Type B pancreatic cell (in vitro differentiated cells): ENCODE measurements around the gene CBY3. TPM values are rescaled to one million over a fixed set of nuclear protein-coding genes. Genes with fewer than 3 reads are reported as not detected.

Source experiments
- DNase-seq: peaks from one replicate; pipeline ENCODE4 v3.0.0; 2021; ENCODE audit warnings: mixed read lengths; ENCODE audit not compliant: unreplicated experiment; ENCODE audit errors: extremely low spot score
- H3K27ac Mint-ChIP-seq: 2 replicates; pipeline ENCODE4 v1.8.0; 2021; ENCODE audit warnings: mild to moderate bottlenecking, mixed read lengths
- H3K27me3 Mint-ChIP-seq: 2 replicates; pipeline ENCODE4 v1.8.0; 2021; ENCODE audit warnings: mixed read lengths
- H3K36me3 Mint-ChIP-seq: 2 replicates; pipeline ENCODE4 v1.8.0; 2021; ENCODE audit warnings: mixed read lengths
- H3K4me1 Mint-ChIP-seq: one replicate; pipeline ENCODE4 v1.8.0; 2021; ENCODE audit warnings: mixed read lengths; ENCODE audit not compliant: unreplicated experiment
- H3K4me3 Mint-ChIP-seq: 2 replicates; pipeline ENCODE4 v1.8.0; 2021; ENCODE audit warnings: mild to moderate bottlenecking, mixed read lengths
- H3K9me3 Mint-ChIP-seq: 2 replicates; pipeline ENCODE4 v1.8.0; 2021; ENCODE audit warnings: mixed read lengths
- total RNA-seq: library from RNA; stranded (reverse); gene quantifications from 2 replicates; pipeline ENCODE4 v1.2.1, GENCODE V29; 2021; ENCODE audit warnings: low replicate concordance
- TF ChIP-seq, protein P1 (sequence below): fragments of 200-600 bp; sonication (generic); conservative IDR thresholded peaks from 2 replicates; pipeline ENCODE4 v1.5.0; 2021; ENCODE audit warnings: antibody characterized with exemption, mild to moderate bottlenecking

Gene CBY3
- total RNA-seq, 1 donor from 2014 or later = not detected

DNA sequence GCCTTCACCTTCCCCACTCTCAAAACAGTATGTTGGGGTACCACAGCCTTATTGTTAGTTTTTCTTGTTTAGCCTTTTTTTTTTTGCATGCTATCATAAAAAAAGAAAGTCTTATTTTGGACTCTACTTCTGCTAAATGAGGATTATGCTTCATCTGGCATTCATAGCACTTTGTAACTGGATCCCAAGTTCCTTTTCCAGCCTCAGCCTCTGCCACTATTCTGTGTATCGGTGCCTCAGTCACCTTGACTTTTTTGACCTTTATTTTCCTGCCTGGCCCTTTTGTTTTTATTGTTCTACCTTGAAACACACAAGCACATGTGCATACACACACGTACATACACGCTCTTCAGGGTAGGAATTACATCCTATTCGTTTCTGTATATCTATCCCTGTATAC is 43.3 kb upstream of the CBY3 start:
- DNase-seq = no peak
- H3K27me3 Mint-ChIP-seq = no peaks in the 10 kb centered on the region
- no peaks in the 10 kb centered on the region for H3K4me1 Mint-ChIP-seq
- TF ChIP-seq, protein P1, sequence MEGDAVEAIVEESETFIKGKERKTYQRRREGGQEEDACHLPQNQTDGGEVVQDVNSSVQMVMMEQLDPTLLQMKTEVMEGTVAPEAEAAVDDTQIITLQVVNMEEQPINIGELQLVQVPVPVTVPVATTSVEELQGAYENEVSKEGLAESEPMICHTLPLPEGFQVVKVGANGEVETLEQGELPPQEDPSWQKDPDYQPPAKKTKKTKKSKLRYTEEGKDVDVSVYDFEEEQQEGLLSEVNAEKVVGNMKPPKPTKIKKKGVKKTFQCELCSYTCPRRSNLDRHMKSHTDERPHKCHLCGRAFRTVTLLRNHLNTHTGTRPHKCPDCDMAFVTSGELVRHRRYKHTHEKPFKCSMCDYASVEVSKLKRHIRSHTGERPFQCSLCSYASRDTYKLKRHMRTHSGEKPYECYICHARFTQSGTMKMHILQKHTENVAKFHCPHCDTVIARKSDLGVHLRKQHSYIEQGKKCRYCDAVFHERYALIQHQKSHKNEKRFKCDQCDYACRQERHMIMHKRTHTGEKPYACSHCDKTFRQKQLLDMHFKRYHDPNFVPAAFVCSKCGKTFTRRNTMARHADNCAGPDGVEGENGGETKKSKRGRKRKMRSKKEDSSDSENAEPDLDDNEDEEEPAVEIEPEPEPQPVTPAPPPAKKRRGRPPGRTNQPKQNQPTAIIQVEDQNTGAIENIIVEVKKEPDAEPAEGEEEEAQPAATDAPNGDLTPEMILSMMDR = no peak
- no peak overlapping the region for H3K27ac Mint-ChIP-seq
- no peaks in the 10 kb centered on the region for H3K9me3 Mint-ChIP-seq
- peaks cover 36% of the 10 kb centered on the region for H3K36me3 Mint-ChIP-seq
- H3K4me3 Mint-ChIP-seq = no peak overlapping the region

DNA sequence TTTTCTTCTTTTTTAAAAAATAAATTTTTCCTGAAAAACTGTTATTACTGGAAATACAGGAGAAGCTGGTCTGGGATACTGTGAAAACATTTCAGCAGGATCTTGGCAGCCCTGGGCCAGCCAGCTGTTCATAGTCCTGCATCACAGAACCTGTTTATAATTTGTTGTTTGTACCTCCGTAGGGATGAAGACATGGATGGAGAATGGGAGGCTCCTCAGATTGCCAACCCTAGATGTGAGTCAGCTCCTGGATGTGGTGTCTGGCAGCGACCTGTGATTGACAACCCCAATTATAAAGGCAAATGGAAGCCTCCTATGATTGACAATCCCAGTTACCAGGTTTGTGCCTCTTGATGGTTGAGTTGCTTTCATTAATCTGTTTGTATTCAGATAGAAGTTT is 39.4 kb upstream of the CBY3 start:
- TF ChIP-seq, protein P1 = no peak
- no peaks in the 10 kb centered on the region for H3K27me3 Mint-ChIP-seq
- no peaks in the 10 kb centered on the region for H3K4me1 Mint-ChIP-seq
- no peaks in the 10 kb centered on the region for H3K9me3 Mint-ChIP-seq
- H3K36me3 Mint-ChIP-seq = peaks cover 42% of the 10 kb centered on the region
- no peak for DNase-seq
- H3K27ac Mint-ChIP-seq = no peak overlapping the region
- H3K4me3 Mint-ChIP-seq = no peak overlapping the region

DNA sequence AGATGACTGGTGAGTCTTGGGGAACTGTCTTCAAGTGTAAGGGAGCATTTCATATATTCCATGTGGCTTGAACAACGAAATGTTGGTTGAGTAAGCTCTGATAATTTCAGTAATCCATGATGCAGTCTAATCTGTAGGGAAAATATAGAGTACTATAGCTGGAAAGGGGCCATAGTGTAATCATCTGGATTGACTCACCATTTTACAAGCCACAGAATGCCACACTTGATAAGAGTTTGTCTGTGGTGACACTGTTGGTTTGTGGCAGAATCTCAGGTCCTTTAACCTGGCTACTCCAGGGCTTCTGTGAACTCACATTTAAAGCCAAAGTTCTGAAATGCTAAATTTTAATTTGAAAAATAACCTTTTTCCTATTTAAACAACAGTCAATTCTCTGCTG is 35.5 kb upstream of the CBY3 start:
- no peak for DNase-seq
- Mint-ChIP-seq H3K27ac (no peak overlapping the region), H3K27me3 (no peaks in the 10 kb centered on the region), H3K36me3 (peaks cover 25% of the 10 kb centered on the region), H3K4me3 (no peak overlapping the region), H3K9me3 (no peaks in the 10 kb centered on the region), H3K4me1 (no peaks in the 10 kb centered on the region)
- TF ChIP-seq, protein P1 = no peak

DNA sequence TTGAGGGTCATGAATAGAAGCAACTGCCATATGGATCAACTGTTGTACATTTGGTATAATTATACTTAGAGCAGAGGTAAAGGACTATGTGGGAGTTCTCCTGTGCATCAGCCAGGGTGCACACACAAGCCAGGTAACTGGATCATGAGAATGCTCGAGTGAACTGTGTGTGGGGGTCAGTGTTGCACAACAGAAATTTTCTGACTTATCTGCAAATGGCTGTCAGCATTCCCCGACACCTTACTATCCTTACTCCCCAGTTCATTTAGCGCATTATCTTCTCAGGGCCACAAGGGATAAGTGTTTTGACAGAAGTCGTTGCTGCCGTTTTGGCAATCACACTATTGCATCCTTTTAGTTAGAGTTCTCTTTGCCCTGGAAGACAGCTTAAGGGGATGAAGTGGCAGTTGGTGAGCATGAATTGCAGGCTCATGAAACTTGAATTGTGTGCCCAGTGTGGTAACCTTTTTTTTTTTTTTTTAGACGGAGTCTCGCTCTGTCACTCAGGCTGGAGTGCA is 19.6 kb upstream of the CBY3 start:
- peaks cover 24% of the 10 kb centered on the region for H3K36me3 Mint-ChIP-seq
- H3K27me3 Mint-ChIP-seq = no peaks in the 10 kb centered on the region
- H3K9me3 Mint-ChIP-seq = no peaks in the 10 kb centered on the region
- H3K4me1 Mint-ChIP-seq = peaks cover 29% of the 10 kb centered on the region
- peak overlapping the region; percentile 97 for H3K27ac Mint-ChIP-seq
- TF ChIP-seq, protein P1 = no peak
- no peak for DNase-seq
- peak overlapping the region; percentile 99 for H3K4me3 Mint-ChIP-seq

DNA sequence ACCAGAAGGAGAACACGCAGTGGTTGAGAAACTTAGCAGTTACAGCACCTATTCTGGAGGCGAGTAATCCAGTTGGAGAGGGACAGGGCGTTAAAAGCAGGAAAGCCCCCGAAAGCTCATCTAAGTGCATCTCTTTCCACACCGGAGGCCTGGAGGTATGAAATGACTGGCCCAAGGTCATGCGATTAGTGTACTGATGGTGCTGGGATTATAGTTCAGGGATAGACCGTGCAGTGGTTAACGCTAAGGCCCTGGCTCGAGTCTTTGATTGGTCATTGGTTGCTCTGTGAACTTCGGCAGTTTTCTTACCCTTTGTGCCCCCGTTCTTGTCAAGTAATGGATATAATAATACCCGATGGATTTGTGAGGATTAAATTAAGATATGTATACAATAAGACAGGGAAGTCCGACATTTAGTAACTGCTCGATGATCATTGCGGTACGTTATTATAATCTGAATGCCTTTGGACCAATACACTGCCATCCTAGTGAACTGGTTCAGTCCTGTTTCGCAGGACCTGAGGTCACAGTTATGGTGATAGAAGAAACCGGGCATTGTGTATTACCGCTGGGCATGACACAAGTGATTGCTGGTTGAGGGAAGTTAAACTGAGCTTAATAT is 18.9 kb upstream of the CBY3 start:
- H3K36me3 Mint-ChIP-seq = peaks cover 22% of the 10 kb centered on the region
- H3K9me3 Mint-ChIP-seq = no peaks in the 10 kb centered on the region
- H3K27ac Mint-ChIP-seq = peak overlapping the region; percentile 97
- peaks cover 25% of the 10 kb centered on the region for H3K4me1 Mint-ChIP-seq
- H3K4me3 Mint-ChIP-seq = peak overlapping the region; percentile 99
- H3K27me3 Mint-ChIP-seq = no peaks in the 10 kb centered on the region
- TF ChIP-seq, protein P1 = no peak
- no peak for DNase-seq
